ENCODE measurements around the gene CETP.

GRCh38 chr16:56966093-56966475 is 4.3 kb downstream of the CETP start:
- TF ChIP-seq CTCF (IDR thresholded peaks at IDR 0.05) (no peak), POLR2AphosphoS5 (IDR thresholded peaks at IDR 0.05) (no peak), POLR2A (IDR thresholded peaks at IDR 0.05) (no peak), EP300 (IDR thresholded peaks at IDR 0.05; ENCODE audit: low read depth) (no peak)
